Stimulated activated CD4-positive, alpha-beta T cell treated with anti-CD3 and anti-CD28 coated beads, Interleukin-12 subunit alpha, Interleukin-12 subunit beta, amount 100 ng/mL, for 24 hours (primary cell): ENCODE data around the gene PDLIM5.
"Not testable (repeated sequence)": the region's sequence is repeated elsewhere in the genome, so short reads cannot be mapped to it uniquely, and the experiment has no call there.

Source experiments
- DNase-seq, 2 experiments: peaks; one replicate each; pipeline ENCODE4 v3.0.0-alpha.2; 2020; ENCODE audit warnings: low read depth in 2 of 2

PDLIM5 gene

GRCh38 chr4:94495408-94495807 lies 43.7 kb downstream of the PDLIM5 start:
- DNase-seq: no peak

GRCh38 chr4:94497690-94498089 lies 45.9 kb downstream of the PDLIM5 start:
- no peak for DNase-seq

- DNase-seq: no peak
Measured at GRCh38 chr4:94498502-94498901, 46.8 kb downstream of the PDLIM5 start.

- no peak for DNase-seq
Measured at GRCh38 chr4:94500685-94501084, 48.9 kb downstream of the PDLIM5 start.

GRCh38 chr4:94504545-94504944 lies 52.8 kb downstream of the PDLIM5 start:
- no peak for DNase-seq

- no peak for DNase-seq
Measured at GRCh38 chr4:94506822-94507221, 55.1 kb downstream of the PDLIM5 start.

GRCh38 chr4:94507281-94507680 lies 55.5 kb downstream of the PDLIM5 start:
- no peak for DNase-seq

- DNase-seq: no peak
Measured at GRCh38 chr4:94507708-94508107, 56.0 kb downstream of the PDLIM5 start.

- no peak for DNase-seq
Measured at GRCh38 chr4:94508296-94508695, 56.6 kb downstream of the PDLIM5 start.

GRCh38 chr4:94508806-94509205 lies 57.1 kb downstream of the PDLIM5 start:
- no peak for DNase-seq

GRCh38 chr4:94511591-94511990 lies 59.8 kb downstream of the PDLIM5 start:
- no peak for DNase-seq

- not testable (repeated sequence) for DNase-seq
Measured at GRCh38 chr4:94513532-94513931, 61.8 kb downstream of the PDLIM5 start.

GRCh38 chr4:94515365-94515764 lies 63.6 kb downstream of the PDLIM5 start:
- no peak for DNase-seq

- no peak for DNase-seq
Measured at GRCh38 chr4:94516067-94516466, 64.3 kb downstream of the PDLIM5 start.

GRCh38 chr4:94516999-94517398 lies 65.3 kb downstream of the PDLIM5 start:
- no peak for DNase-seq

GRCh38 chr4:94517492-94517891 lies 65.8 kb downstream of the PDLIM5 start:
- DNase-seq: no peak

GRCh38 chr4:94519019-94519418 lies 67.3 kb downstream of the PDLIM5 start:
- DNase-seq: no peak

GRCh38 chr4:94519925-94520789 lies 68.4 kb downstream of the PDLIM5 start:
- no peak for DNase-seq

- no peak for DNase-seq
Measured at GRCh38 chr4:94523033-94523580, 71.4 kb downstream of the PDLIM5 start.

GRCh38 chr4:94523617-94524016 lies 71.9 kb downstream of the PDLIM5 start:
- no peak for DNase-seq

GRCh38 chr4:94525993-94526728 lies 74.4 kb downstream of the PDLIM5 start:
- no peak for DNase-seq

- no peak for DNase-seq
Measured at GRCh38 chr4:94527556-94528233, 76.0 kb downstream of the PDLIM5 start.
